Ishikawa (cell line): ENCODE data around the gene GALNT2.

Experiments
- CREB1 ChIP-seq: IDR thresholded peaks from 2 replicates; pipeline ENCODE4 v1.6.1; 2012; ENCODE audit warnings: low read depth
- EP300 ChIP-seq: IDR thresholded peaks from 2 replicates; pipeline ENCODE4 v1.6.1; 2012; ENCODE audit warnings: borderline replicate concordance
- FOXM1 ChIP-seq: IDR thresholded peaks from 2 replicates; pipeline ENCODE4 v1.6.1; 2012; ENCODE audit warnings: low read depth, borderline replicate concordance
- MAX ChIP-seq: IDR thresholded peaks from 2 replicates; pipeline ENCODE4 v1.6.1; 2012
- TAF1 ChIP-seq: IDR thresholded peaks from 2 replicates; pipeline ENCODE4 v1.6.1; 2012; ENCODE audit warnings: low read depth, mild to moderate bottlenecking
- TCF12 ChIP-seq: IDR thresholded peaks from 2 replicates; pipeline ENCODE4 v1.6.1; 2012; ENCODE audit warnings: low read depth
- YY1 ChIP-seq: IDR thresholded peaks from 2 replicates; pipeline ENCODE4 v1.6.1; 2012; ENCODE audit warnings: low read depth
- ZBTB7A ChIP-seq: IDR thresholded peaks from 2 replicates; pipeline ENCODE4 v1.6.1; 2012; ENCODE audit warnings: low read depth
- TF ChIP-seq, protein P1 (sequence below): IDR thresholded peaks from 2 replicates; pipeline ENCODE4 v1.6.1; 2012; ENCODE audit warnings: low read depth, mild to moderate bottlenecking
- TF ChIP-seq, protein P2 (sequence below): IDR thresholded peaks from 2 replicates; pipeline ENCODE4 v1.6.1; 2012

GRCh38 chr1:230158415-230159291 lies 91.6 kb downstream of the GALNT2 start:
- TF ChIP-seq ZBTB7A, result no peak
- no peak for TF ChIP-seq MAX
- no peak for TF ChIP-seq YY1
- TF ChIP-seq CREB1, result no peak
- TF ChIP-seq FOXM1, result no peak
- no peak for TF ChIP-seq TCF12
- TF ChIP-seq, protein P1, sequence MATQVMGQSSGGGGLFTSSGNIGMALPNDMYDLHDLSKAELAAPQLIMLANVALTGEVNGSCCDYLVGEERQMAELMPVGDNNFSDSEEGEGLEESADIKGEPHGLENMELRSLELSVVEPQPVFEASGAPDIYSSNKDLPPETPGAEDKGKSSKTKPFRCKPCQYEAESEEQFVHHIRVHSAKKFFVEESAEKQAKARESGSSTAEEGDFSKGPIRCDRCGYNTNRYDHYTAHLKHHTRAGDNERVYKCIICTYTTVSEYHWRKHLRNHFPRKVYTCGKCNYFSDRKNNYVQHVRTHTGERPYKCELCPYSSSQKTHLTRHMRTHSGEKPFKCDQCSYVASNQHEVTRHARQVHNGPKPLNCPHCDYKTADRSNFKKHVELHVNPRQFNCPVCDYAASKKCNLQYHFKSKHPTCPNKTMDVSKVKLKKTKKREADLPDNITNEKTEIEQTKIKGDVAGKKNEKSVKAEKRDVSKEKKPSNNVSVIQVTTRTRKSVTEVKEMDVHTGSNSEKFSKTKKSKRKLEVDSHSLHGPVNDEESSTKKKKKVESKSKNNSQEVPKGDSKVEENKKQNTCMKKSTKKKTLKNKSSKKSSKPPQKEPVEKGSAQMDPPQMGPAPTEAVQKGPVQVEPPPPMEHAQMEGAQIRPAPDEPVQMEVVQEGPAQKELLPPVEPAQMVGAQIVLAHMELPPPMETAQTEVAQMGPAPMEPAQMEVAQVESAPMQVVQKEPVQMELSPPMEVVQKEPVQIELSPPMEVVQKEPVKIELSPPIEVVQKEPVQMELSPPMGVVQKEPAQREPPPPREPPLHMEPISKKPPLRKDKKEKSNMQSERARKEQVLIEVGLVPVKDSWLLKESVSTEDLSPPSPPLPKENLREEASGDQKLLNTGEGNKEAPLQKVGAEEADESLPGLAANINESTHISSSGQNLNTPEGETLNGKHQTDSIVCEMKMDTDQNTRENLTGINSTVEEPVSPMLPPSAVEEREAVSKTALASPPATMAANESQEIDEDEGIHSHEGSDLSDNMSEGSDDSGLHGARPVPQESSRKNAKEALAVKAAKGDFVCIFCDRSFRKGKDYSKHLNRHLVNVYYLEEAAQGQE, result no peak
- TF ChIP-seq EP300, result no peak
- TF ChIP-seq, protein P2, sequence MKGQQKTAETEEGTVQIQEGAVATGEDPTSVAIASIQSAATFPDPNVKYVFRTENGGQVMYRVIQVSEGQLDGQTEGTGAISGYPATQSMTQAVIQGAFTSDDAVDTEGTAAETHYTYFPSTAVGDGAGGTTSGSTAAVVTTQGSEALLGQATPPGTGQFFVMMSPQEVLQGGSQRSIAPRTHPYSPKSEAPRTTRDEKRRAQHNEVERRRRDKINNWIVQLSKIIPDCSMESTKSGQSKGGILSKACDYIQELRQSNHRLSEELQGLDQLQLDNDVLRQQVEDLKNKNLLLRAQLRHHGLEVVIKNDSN, result no peak
- TF ChIP-seq TAF1, result no peak
